GM12878 (cell line): ENCODE data around the gene CST8. TPM values are rescaled to one million over a fixed set of nuclear protein-coding genes. Genes with fewer than 3 reads are reported as not detected.

Source experiments
- E4F1 ChIP-seq: fragments of 450-650 bp; IDR thresholded peaks from 2 replicates; pipeline ENCODE4 v1.6.1; 2018; ENCODE audit warnings: borderline replicate concordance, mild to moderate bottlenecking; ENCODE audit not compliant: partially characterized antibody
- ETV6 ChIP-seq, 2 experiments: fragments of 450-650 bp in 1 of 2; IDR thresholded peaks in 1 of 2; conservative IDR thresholded peaks in 1 of 2; 2 replicates each; pipeline ENCODE4 v1.6.1; 2014; ENCODE audit warnings: antibody characterized with exemption in 1 of 2, borderline replicate concordance in 1 of 2, low read depth in 1 of 2, mild to moderate bottlenecking in 1 of 2, moderate library complexity in 1 of 2
- FOS ChIP-seq: IDR thresholded peaks from 3 replicates; pipeline ENCODE4 v1.6.1; 2011; ENCODE audit warnings: borderline replicate concordance; ENCODE audit not compliant: insufficient read length; ENCODE audit errors: extremely low read depth
- FOXK2 ChIP-seq: fragments of 450-650 bp; IDR thresholded peaks from 2 replicates; pipeline ENCODE4 v1.6.1; 2017; ENCODE audit warnings: mild to moderate bottlenecking, moderate library complexity
- NFYB ChIP-seq: IDR thresholded peaks from 2 replicates; pipeline ENCODE4 v1.6.1; 2011; ENCODE audit warnings: low read depth, mild to moderate bottlenecking, low read length, improper control_type of control experiment, moderate library complexity; ENCODE audit not compliant: insufficient read depth
- PRDM15 ChIP-seq: fragments of 450-650 bp; formaldehyde crosslinking; IDR thresholded peaks from 2 replicates; pipeline ENCODE4 v1.4.0; 2020; ENCODE audit warnings: mild to moderate bottlenecking, moderate library complexity
- SIN3A ChIP-seq: IDR thresholded peaks from 2 replicates; pipeline ENCODE4 v1.6.1; 2012; ENCODE audit warnings: low read depth, low read length, improper control_type of control experiment
- SMAD1 ChIP-seq: fragments of 450-650 bp; IDR thresholded peaks from 2 replicates; pipeline ENCODE4 v1.6.1; 2018; ENCODE audit warnings: mild to moderate bottlenecking, low read depth; ENCODE audit not compliant: partially characterized antibody
- TAF1 ChIP-seq: IDR thresholded peaks from 2 replicates; pipeline ENCODE4 v1.6.1; 2011; ENCODE audit warnings: mild to moderate bottlenecking, low read depth, low read length, borderline replicate concordance
- YY1 ChIP-seq: IDR thresholded peaks from 2 replicates; pipeline ENCODE4 v1.6.1; 2011; ENCODE audit warnings: low read depth, mild to moderate bottlenecking, low read length
- ZNF687 ChIP-seq: fragments of 450-650 bp; IDR thresholded peaks from 2 replicates; pipeline ENCODE4 v1.6.1; 2017; ENCODE audit warnings: mild to moderate bottlenecking, moderate library complexity
- polyA plus RNA-seq, 11 experiments: library from polyadenylated mRNA; depleted of rRNA in 4 of 11; unstranded in 6 of 11; stranded (reverse) in 5 of 11; fragments of >200 nt; fragmentation: Nextera tagmentation in 4 of 11; fragmentation: Illumina TruSeq in 1 of 11; extraction: Ambion mirVana in 4 of 11; extraction: Trizol in 1 of 11; gene quantifications; 1 replicate in 1 of 11; 2 replicates in 10 of 11; pipeline versions ENCODE4 v1.2.1 to v1.2.3, GENCODE V29; 2011 to 2016; ENCODE audit warnings: inconsistent platforms in 2 of 11, missing spikeins in 2 of 11, low read depth in 1 of 11
- total RNA-seq, 4 experiments: library from RNA; depleted of rRNA in 3 of 4; stranded (reverse); fragments of >200 nt in 3 of 4; fragmentation: Illumina TruSeq in 1 of 4; extraction: Trizol in 1 of 4; gene quantifications; 2 replicates each; pipeline versions ENCODE4 v1.2.1 to v1.2.3, GENCODE V29; 2013 to 2021
- TF ChIP-seq, protein P1 (sequence below): IDR thresholded peaks from 2 replicates; pipeline ENCODE4 v1.6.1; 2012; ENCODE audit warnings: improper control_type of control experiment, low read depth, low read length; ENCODE audit not compliant: insufficient replicate concordance

CST8 gene
- total and polyA plus RNA-seq, 10 of the 15 experiments (the other 5 are each of a cell fraction or from before 2014, with no cell fraction given) = not detected

- TF ChIP-seq, protein P1, sequence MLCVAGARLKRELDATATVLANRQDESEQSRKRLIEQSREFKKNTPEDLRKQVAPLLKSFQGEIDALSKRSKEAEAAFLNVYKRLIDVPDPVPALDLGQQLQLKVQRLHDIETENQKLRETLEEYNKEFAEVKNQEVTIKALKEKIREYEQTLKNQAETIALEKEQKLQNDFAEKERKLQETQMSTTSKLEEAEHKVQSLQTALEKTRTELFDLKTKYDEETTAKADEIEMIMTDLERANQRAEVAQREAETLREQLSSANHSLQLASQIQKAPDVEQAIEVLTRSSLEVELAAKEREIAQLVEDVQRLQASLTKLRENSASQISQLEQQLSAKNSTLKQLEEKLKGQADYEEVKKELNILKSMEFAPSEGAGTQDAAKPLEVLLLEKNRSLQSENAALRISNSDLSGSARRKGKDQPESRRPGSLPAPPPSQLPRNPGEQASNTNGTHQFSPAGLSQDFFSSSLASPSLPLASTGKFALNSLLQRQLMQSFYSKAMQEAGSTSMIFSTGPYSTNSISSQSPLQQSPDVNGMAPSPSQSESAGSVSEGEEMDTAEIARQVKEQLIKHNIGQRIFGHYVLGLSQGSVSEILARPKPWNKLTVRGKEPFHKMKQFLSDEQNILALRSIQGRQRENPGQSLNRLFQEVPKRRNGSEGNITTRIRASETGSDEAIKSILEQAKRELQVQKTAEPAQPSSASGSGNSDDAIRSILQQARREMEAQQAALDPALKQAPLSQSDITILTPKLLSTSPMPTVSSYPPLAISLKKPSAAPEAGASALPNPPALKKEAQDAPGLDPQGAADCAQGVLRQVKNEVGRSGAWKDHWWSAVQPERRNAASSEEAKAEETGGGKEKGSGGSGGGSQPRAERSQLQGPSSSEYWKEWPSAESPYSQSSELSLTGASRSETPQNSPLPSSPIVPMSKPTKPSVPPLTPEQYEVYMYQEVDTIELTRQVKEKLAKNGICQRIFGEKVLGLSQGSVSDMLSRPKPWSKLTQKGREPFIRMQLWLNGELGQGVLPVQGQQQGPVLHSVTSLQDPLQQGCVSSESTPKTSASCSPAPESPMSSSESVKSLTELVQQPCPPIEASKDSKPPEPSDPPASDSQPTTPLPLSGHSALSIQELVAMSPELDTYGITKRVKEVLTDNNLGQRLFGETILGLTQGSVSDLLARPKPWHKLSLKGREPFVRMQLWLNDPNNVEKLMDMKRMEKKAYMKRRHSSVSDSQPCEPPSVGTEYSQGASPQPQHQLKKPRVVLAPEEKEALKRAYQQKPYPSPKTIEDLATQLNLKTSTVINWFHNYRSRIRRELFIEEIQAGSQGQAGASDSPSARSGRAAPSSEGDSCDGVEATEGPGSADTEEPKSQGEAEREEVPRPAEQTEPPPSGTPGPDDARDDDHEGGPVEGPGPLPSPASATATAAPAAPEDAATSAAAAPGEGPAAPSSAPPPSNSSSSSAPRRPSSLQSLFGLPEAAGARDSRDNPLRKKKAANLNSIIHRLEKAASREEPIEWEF = no peak
- TF ChIP-seq SMAD1 = no peak
- TF ChIP-seq NFYB = no peak
- no peak for TF ChIP-seq YY1
- no peak for TF ChIP-seq E4F1
- TF ChIP-seq FOS = no peak
- TF ChIP-seq PRDM15 (CRISPR knock-in tag) = no peak
- no peak for TF ChIP-seq ETV6 (conservative IDR thresholded peaks at IDR 0.05 in 1 of 2, IDR thresholded peaks at IDR 0.05 in 1 of 2; ENCODE audit: borderline replicate concordance in 1 of 2, low read depth in 1 of 2)
- no peak for TF ChIP-seq SIN3A
- no peak for TF ChIP-seq FOXK2
- TF ChIP-seq TAF1 = no peak
- TF ChIP-seq ZNF687 = no peak
Observed at GRCh38 chr20:23450877-23451276, 40.0 kb upstream of the CST8 start (continued).
